AG08395 (cell line): ENCODE results near the gene PGAP3.
"Not testable (repeated sequence)": the region's sequence is repeated elsewhere in the genome, so short reads cannot be mapped to it uniquely, and the experiment has no call there.

ENCODE experiments used
- DNase-seq: peaks from one replicate; pipeline ENCODE4 v3.0.0; 2012; ENCODE audit warnings: mixed read lengths, low spot score

Gene PGAP3

DNA sequence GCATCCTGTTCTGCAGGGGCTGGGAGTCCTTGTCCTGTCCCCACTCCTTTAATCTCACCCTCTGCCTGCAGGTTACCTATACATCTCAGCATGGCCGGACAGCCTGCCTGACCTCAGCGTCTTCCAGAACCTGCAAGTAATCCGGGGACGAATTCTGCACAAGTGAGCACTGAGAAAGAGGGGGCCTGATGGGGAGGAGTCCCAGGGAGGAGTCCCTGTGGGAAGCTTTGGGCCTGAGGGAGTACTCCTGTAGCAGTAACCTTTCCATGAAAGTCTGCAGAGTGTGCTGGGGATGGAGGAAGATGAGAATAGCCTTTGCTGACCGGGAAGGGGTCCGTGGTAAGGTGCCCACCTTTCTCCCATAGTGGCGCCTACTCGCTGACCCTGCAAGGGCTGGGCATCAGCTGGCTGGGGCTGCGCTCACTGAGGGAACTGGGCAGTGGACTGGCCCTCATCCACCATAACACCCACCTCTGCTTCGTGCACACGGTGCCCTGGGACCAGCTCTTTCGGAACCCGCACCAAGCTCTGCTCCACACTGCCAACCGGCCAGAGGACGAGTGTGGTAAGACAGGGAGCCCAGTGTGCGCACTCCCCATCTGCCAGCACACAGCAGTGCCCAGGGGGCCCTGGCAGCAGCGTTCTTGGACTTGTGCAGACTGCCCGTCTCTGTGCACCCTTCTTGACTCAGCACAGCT, 27.7 kb upstream of the PGAP3 start:
- no peak for DNase-seq

DNA sequence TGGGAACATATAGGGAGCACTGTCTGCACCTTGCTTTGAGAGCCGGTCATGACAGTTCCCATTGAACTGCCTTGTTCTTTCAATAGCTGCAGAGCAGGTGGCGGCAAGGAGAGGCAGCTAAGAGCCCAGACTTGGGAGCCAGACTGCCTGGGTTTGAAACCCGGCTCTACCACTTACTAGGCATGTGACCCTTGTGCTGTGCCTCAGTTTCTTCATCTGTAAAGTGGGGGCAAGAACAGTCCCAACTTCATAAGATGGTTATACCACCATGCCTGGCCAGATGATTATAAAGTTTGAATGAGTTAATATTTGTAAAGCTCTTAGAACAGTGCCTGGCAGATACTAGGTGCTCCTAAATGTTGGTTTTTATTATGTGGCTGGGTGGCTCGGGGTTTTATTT, 26.4 kb upstream of the PGAP3 start:
- no peak for DNase-seq

DNA sequence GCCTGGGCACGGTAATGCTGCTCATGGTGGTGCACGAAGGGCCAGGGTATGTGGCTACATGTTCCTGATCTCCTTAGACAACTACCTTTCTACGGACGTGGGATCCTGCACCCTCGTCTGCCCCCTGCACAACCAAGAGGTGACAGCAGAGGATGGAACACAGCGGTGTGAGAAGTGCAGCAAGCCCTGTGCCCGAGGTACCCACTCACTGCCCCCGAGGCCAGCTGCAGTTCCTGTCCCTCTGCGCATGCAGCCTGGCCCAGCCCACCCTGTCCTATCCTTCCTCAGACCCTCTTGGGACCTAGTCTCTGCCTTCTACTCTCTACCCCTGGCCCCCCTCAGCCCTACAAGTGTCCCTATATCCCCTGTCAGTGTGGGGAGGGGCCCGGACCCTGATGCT, 24.0 kb upstream of the PGAP3 start:
- no peak for DNase-seq

DNA sequence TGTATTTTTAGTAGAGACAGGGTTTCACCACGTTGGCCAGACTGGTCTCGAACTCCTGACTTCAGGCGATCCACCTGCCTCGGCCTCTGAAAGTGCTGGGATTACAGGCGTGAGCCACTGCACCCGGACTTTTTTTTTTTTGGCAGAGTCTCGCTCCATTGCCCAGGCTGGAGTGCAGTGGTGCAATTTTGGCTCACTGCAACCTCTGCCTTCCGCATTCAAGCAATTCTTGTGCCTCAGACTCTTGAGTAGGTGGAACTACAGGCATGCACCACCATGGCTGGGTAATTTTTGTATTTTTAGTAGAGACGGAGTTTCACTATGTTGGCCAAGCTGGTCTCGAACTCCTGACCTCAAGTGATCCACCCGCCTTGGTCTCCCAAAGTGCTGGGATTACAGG, 23.2 kb upstream of the PGAP3 start:
- not testable (repeated sequence) for DNase-seq

DNA sequence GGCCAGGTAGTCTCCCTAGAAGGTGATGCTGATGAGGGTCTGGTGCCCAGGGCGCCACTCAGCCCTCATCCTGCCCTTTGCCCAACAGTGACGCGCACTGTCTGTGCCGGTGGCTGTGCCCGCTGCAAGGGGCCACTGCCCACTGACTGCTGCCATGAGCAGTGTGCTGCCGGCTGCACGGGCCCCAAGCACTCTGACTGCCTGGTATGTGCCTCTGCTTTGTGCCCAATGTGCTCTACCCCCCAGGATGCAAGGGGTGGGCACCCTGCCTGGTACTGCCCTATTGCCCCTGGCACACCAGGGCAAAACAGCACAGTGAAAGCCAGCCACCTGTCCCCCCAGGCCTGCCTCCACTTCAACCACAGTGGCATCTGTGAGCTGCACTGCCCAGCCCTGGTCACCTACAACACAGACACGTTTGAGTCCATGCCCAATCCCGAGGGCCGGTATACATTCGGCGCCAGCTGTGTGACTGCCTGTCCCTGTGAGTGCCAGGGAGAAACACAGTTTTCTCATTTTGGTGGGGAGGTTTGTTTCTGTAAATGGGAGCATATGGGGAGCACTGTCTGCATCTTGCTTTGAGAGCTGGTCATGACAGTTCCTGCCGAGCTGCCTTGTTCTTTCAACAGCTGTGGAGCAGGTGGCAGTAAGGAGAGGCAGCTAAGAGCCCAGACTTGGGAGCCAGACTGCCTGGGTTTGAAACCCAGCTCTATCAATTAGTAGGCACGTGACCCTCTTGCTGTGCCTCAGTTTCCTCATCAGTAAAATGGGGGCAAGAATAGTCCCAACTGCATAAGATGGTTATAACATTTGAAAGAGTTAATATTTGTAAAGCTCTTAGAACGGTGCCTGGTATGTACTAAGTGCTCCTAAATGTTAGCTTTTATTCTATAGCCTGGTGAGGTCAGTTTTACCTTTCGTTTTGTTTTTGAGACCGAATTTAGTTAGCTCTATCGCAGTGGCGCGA, 22.4 kb upstream of the PGAP3 start:
- DNase-seq, result no peak

DNA sequence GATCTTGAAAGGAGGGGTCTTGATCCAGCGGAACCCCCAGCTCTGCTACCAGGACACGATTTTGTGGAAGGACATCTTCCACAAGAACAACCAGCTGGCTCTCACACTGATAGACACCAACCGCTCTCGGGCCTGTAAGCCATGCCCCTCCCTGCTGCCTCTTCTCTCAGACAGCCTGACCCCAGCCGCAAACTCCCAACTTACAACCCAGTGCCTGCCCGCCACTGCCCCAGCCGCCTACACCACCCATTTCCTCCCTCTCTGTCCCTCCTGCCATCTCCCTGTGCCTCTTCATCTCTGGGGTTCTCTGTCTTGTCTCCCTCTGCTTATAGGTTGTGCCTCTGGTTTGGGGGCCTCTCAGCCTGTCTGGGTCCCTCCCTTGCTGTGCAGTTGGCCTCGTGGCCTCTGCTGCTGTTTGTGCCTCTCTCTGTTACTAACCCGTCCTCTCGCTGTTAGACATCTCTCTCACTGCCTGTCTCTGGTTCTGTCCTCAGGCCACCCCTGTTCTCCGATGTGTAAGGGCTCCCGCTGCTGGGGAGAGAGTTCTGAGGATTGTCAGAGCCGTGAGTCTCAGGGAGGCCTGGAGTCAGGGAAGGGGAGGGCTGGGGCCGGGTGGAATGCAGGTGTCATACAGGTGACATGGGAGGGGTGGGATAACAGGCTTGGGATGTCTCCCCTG, 21.6 kb upstream of the PGAP3 start:
- no peak for DNase-seq

DNA sequence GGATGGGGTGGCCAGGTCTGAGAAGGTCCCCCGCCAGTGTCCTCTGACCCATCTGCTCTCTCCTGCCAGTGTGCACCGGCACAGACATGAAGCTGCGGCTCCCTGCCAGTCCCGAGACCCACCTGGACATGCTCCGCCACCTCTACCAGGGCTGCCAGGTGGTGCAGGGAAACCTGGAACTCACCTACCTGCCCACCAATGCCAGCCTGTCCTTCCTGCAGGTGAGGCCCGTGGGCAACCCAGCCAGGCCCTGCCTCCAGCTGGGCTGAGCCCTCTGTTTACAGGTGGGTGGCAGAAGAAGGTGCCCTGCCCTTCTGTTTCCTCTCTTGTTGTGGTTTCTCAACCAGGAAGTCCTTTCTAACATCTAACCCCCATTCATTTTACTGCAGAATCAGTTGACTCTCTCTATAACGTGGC, 19.1 kb upstream of the PGAP3 start:
- DNase-seq, result no peak

DNA sequence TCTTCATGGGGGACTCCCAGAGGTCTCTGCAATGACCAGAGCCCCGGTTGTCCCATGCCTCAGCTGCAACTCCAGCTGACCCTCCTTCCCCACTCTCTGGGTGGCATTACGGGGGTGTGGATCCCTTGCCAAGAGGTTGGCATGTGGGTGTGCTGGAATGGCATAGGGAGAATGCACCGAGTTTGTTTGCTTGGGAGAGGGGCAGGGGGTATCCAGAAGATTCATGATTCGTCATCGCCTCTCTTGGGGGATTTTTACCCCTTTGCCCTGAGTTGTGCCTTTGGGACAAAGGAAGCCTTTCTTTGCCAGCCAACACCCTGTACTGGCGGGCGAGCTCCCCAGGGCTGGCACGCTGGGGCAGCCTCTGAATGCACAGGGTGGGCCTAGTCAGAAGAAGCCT, 18.5 kb upstream of the PGAP3 start:
- DNase-seq, result no peak

DNA sequence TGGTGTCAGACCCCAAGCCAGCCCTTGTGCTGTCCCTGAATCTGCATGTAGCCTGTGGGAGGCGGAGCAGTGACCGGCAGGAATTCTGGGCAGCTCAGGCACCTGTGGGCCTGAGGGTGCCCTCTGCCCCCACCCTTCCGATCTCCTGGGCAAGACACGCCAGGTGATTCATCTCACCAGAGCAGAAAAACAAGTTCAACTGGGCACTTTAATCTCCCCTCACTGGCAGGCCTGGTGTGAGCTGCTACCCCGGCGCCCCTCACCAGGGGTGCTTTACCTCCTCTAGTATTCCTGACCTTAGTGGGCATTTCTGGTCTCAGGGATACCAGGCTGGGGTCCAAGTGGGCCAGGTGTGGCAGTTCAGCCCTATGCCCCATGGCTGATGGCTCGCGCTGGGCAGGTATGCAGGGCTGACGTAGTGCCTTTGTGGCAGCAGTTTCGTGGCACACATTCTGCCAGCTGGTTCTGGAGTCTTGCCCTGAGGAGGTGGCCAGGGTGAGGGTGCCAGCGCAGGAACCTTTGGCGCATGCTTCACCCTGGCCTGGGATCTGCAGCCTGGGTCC, 18.0 kb upstream of the PGAP3 start:
- DNase-seq, result no peak

DNA sequence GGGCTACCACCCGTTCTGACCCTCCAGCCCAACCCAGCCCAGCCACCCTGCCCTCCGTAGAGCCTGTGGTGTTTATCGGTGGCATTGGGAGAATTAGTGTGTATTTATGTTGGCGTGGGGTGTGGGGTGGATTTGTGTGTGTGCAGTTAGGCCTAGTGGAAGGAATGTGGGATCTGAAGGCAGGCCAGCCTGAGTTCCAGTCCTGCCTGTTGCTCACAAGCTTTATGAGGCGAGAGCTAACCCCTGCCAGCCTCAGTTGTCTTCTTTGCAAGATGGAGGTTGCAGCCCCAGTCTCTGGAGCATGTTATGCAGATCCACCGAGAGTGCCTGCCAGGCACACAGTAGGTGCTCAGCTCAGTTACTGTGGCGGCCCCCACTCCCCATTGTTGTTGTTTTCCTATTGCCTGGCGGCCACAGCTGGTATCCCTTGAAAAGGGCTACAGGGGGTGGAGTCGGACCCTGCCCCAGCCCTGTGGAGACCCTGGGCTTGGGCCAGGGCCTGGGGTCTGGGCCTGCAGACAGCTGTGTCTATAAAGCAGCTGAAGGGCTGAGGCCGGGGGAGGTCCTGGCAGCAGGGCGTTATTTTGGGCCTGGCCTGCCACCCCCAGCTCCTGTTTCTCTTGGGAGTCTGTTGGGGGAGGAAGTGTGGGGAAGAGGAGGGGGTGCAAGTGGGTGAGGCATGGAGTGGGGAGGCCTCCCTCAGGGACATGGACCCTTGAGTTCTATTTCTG, 17.1 kb upstream of the PGAP3 start:
- DNase-seq, result peak; percentile 41

DNA sequence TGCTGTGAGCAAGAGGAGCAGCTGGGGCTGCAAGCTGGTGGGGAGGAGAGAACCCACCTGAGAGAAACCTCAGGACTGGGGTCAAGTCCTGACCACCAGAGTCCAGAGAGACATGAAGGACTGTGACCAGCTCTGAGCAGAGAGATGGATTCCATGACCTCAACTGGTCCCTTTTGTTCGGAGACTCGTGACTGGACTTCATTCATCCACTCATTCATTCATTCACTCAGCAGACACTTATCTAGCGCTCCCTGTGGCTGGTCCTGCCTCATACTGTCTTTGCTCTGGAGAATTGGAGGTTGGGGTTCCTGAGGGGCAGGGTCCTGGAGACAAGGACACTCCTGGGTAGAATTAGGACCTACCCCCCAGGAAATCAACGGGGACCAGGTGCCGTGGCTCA, 16.1 kb upstream of the PGAP3 start:
- no peak for DNase-seq

DNA sequence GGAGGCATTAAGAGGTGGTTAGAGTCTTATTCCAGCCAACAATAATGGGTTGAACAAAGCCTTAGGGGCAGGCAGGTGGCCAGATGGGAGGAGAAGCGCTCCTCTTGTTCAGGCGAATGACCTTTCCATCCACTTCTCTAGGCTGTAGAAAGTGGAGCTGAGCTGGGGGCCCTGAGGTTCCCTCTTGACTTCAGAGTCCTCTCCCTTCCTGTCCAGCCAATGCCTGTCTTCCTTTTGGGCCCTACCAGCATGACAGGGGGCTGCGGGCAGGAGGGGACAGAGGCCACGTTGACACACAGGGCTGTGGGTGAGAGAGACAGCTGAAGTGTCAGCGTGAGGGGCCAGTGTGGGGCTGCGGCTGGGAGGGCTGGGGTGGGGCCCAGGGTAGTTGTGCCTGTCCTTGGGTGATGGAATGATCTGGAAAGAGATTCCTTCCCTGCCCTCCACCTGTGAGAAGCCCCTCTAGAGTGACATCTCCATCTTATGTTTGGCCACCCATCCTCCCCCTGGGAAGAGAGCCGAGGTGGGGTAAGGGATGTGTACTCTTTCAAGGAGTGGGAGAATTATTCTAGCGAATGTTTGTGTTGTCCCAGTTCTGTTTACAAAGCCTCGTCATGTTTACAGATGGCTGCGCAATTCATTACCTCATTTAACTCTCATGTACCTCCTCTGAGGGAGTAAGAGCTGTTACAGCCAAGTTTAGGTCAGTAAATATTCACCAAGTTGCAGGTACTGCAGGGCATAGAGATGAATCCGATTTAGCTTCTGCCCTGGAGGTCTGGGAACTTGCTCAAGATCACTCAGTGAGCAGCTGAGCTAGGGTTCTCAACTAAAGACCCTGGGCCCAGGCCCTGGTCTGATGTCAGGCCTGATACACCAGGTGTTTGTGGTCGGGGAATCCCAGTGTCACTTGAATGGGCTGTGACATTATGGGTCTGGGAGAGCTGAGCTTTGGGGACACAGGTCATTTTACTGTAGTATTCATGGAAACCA, 15.3 kb upstream of the PGAP3 start:
- DNase-seq, result no peak

DNA sequence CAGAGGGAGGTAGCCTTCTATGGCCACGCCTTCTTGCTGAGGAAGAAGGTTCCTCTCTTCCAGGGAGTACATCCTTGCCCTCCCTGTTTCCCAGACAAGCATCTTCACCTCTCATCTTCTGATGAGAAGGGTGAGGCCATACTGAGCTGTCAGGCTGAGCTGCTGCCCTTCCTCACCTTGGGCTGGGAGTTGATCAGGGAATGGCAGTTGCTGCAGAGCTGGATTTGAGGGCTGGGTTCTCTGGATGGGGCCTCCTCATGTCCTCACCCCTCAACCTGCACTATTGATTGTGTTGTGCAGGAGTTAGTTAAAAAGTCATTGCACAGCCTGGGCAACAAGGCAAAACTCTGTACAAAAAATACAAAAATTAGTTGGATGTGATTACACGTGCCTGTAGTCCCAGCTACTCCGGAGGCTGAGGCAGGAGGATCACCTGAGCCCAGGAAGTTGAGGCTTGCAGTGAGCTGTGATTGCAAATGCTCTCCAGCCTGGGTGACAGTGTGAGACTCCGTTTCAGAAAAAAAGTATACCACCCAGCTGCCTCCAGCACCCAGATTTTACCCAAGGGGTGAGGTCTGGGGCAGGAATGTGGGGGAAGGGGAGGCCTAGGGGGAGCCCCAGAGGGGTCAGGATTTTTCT, 14.0 kb upstream of the PGAP3 start:
- no peak for DNase-seq

DNA sequence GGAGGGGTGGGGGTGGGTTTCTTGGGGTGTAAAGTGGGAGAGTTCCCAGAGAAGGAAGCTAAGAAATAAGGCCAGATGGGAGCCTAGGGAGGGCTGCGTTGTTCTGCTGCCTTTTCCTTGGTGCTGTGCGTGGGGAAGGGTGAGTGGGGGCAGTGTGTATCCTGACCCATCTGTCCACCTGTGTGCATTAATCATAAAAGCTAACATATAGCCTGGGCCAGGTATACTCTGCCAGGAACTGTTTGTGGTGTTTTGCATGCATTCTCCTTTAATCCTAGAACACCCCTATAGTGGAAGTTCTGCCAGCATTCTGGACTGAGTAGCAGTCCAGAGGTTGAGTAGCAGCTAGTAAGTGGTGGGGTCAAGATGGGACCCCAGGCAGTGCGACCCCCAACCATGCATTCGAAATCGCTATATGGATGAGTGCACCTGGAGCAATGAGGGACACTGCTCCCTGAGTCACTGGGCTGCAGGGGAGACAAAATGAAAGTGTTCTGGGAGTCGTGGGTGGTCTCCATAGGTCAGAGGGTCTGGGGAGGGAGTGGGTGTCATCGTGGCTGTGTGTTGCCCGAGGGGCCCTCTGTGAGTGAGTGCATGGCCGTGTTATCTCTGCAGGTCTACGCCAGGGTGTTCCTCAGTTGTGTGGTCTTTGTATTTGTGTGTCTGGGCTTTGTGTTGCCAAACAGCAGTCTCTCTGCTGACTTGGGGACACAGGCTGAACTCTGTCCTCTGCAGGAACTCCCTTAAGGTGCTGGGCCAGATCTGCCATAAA, 13.3 kb upstream of the PGAP3 start:
- DNase-seq, result no peak

DNA sequence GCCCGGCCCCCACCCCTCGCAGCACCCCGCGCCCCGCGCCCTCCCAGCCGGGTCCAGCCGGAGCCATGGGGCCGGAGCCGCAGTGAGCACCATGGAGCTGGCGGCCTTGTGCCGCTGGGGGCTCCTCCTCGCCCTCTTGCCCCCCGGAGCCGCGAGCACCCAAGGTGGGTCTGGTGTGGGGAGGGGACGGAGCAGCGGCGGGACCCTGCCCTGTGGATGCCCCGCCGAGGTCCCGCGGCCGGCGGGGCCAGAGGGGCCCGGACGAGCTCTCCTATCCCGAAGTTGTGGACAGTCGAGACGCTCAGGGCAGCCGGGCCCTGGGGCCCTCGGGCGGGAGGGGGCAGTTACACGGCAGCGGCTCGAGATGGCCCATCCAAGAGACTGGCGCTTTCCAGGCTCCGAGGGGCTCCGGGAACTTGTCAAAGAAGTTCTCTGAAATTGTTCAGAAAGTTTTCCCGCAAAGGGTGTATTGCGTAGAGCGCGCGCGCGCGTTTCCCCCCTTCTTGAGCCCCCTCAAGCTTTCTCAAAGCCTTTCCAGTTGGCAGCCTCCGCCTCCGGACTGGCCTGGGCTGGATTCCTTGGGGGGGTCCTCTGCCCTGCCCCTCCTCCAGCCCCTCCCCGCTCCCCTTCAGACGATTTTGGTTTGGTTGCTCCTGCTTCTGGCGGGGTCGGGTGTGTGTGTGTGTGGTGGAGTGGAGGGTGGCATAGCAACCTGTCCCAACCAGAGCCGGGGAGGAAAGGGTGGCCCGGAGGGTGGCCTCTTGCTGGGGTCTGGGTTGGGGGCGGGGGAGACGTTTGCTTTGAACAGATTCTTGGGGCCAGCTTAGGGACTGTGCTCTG, 12.5 kb upstream of the PGAP3 start:
- peak; percentile 59 for DNase-seq

DNA sequence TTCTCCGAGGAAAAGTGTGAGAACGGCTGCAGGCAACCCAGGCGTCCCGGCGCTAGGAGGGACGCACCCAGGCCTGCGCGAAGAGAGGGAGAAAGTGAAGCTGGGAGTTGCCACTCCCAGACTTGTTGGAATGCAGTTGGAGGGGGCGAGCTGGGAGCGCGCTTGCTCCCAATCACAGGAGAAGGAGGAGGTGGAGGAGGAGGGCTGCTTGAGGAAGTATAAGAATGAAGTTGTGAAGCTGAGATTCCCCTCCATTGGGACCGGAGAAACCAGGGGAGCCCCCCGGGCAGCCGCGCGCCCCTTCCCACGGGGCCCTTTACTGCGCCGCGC, 11.9 kb upstream of the PGAP3 start, which contains the start of gene ERBB2:
ERBB2 (plus strand) TSS at position 247 of the 330 bp plus-strand sequence. CDS start 175 bp downstream, outside the sequence.
- DNase-seq, result peak; percentile 90

DNA sequence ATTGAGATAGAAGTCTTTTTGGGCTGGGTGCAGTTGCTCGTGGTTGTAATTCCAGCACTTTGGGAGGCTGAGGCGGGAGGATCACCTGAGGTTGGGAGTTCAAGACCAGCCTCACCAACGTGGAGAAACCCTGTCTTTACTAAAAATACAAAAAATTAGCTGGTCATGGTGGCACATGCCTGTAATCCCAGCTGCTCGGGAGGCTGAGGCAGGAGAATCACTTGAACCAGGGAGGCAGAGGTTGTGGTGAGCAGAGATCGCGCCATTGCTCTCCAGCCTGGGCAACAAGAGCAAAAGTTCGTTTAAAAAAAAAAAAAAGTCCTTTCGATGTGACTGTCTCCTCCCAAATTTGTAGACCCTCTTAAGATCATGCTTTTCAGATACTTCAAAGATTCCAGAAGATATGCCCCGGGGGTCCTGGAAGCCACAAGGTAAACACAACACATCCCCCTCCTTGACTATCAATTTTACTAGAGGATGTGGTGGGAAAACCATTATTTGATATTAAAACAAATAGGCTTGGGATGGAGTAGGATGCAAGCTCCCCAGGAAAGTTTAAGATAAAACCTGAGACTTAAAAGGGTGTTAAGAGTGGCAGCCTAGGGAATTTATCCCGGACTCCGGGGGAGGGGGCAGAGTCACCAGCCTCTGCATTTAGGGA, 11.4 kb upstream of the PGAP3 start:
- DNase-seq, result peak; percentile 21

DNA sequence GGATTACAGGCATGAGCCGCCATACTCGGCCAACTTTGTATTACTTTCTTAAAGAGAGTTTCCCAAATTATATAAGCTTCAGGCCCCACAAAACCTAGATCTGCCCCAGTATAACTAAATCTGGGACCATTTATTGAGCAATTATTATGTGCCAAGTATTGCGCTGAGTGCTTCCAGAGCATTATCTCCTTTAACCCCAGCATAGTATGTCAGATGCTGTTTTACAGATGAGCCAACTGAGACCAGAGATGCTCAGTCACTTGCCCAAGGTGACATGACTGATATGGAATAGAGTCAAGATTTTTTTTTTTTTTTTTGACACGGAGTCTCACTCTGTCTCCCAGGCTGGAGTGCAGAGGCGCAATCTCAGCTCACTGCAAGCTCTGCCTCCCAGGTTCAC, 10.1 kb upstream of the PGAP3 start:
- no peak for DNase-seq
